DOHH2 (cell line): Measurements from ENCODE around the gene CFI.

Experiments
- CTCF ChIP-seq: fragments of 200-600 bp; sonication (generic); IDR thresholded peaks from one replicate; pipeline ENCODE4 v1.5.1; 2014; ENCODE audit warnings: antibody characterized with exemption, mild to moderate bottlenecking, low read depth, low read length; ENCODE audit not compliant: poor library complexity, severe bottlenecking
- EZH2phosphoT487 ChIP-seq: fragments of 200-600 bp; sonication (generic); IDR thresholded peaks from 2 replicates; pipeline ENCODE4 v1.6.1; 2017; ENCODE audit warnings: borderline replicate concordance, mild to moderate bottlenecking, antibody characterized with exemption, low read length, moderate library complexity, mixed read lengths

GRCh38 chr4:109760682-109761081 lies 41.1 kb downstream of the CFI start:
- TF ChIP-seq CTCF, result no peak
- TF ChIP-seq EZH2phosphoT487, result no peak
